Naive thymus-derived CD8-positive, alpha-beta T cell (primary cell): ENCODE measurements around the gene TUT1. TPM values are rescaled to one million over a fixed set of nuclear protein-coding genes. Genes with fewer than 3 reads are reported as not detected.
"Not testable (repeated sequence)": the region's sequence is repeated elsewhere in the genome, so short reads cannot be mapped to it uniquely, and the experiment has no call there.

Experiments used
- ATAC-seq, 2 donors: fragments of 150-1000 bp; cut with Tn5 transposase in 1 of 2; sonication (Bioruptor Pico), chemical (Tn5 transposase) in 1 of 2; 1 replicate in 1 of 2; 2 replicates in 1 of 2; pipeline ENCODE4 v1.10.0; 2021; ENCODE audit warnings: mild to moderate bottlenecking in 2 of 2, moderate library complexity in 2 of 2
- POLR2A ChIA-PET: fragments of 350-600 bp; sonication (Branson Sonifier 250); formaldehyde crosslinking; loops from one replicate; lab custom pipeline; 2021; ENCODE audit warnings: antibody characterized with exemption; lab: Charles Lee
- DNase-seq, 10 donors: peaks; one replicate each; pipeline versions ENCODE4 v3.0.0 to v3.0.0-alpha.2; 2020 to 2022
- H3K27ac Mint-ChIP-seq, 10 donors: one replicate each; pipeline ENCODE4 v1.8.0; 2020 to 2022; ENCODE audit warnings: mild to moderate bottlenecking in 10 of 10, mixed read lengths in 10 of 10, moderate library complexity in 4 of 10, inconsistent platforms in 1 of 10
- H3K27me3 Mint-ChIP-seq, 5 donors: one replicate each; pipeline ENCODE4 v1.8.0; 2021 to 2022; ENCODE audit warnings: mixed read lengths in 5 of 5
- H3K36me3 Mint-ChIP-seq, 3 donors: one replicate each; pipeline ENCODE4 v1.8.0; 2020 to 2022; ENCODE audit warnings: mixed read lengths in 3 of 3, mild to moderate bottlenecking in 2 of 3, inconsistent platforms in 1 of 3
- H3K4me1 Mint-ChIP-seq, 4 donors: one replicate each; pipeline ENCODE4 v1.8.0; 2021 to 2022; ENCODE audit warnings: mixed read lengths in 4 of 4
- H3K4me3 Mint-ChIP-seq, 10 donors: one replicate each; pipeline ENCODE4 v1.8.0; 2020 to 2022; ENCODE audit warnings: mild to moderate bottlenecking in 10 of 10, mixed read lengths in 10 of 10, moderate library complexity in 6 of 10, inconsistent platforms in 1 of 10
- H3K9me3 Mint-ChIP-seq, 9 donors: one replicate each; pipeline ENCODE4 v1.8.0; 2020 to 2022; ENCODE audit warnings: mixed read lengths in 9 of 9, mild to moderate bottlenecking in 3 of 9, inconsistent platforms in 1 of 9, moderate library complexity in 1 of 9
- polyA plus RNA-seq, 3 donors: library from polyadenylated mRNA; unstranded; fragments of 300-500 nt; fragmentation: Illumina TruSeq; gene quantifications; one replicate each; pipeline ENCODE4 v1.2.3, GENCODE V29; 2021
- total RNA-seq, 8 experiments: library from RNA in 2 of 8; stranded (reverse) in 2 of 8; gene quantifications; one replicate each; pipeline ENCODE4 v1.2.3 and lab custom pipeline; 2021 to 2026

TUT1 gene
- total and polyA plus RNA-seq, 5 experiments from 2014 or later: 12.8 to 50.9 (median 24.4) TPM

DNA sequence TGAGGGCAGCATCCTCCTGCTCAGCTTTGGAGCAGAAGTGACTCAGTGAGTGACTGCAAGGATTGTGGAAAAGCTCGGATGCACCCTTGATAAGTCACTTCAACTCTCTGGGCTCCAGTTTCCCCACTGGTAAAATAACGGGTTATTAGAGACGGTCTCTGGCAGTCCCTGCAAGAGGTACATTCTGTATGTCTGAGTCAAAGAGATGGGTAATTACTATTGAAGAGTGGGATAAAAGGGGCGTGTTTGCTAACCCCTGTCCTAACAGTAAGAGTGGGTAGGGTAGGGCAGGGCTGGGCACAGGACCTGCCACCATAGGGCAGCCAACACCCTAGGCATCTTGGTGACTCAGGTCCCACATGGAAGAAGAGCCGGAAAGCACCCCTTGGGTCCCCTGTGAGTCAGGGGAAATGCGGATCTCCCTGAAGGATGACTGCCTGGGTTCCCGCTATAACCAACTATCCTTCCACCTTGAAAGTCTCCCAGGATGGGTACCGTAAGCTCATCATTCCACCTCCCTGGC is 37.4 kb downstream of the TUT1 start:
- peaks cover 0 to 2% (median 0%) of the 10 kb centered on the region in 5 donors for H3K27me3 Mint-ChIP-seq
- H3K4me1 Mint-ChIP-seq: peaks cover 45 to 93% (median 79%) of the 10 kb centered on the region in 4 donors
- DNase-seq (no peak), ATAC-seq (no peak)
- peaks cover 0 to 2% (median 0%) of the 10 kb centered on the region in 9 donors for H3K9me3 Mint-ChIP-seq
- POLR2A ChIA-PET: interaction anchor here (0.5 to 11.1 kb wide), 17 partner anchors 10 to 328 kb away, joined by 3 to 207 read pairs (median 4); partner anchors contain the start of genes AHNAK, B3GAT3, EEF1G and HNRNPUL2
- peaks cover 0 to 3% (median 2%) of the 10 kb centered on the region in 3 donors for H3K36me3 Mint-ChIP-seq
- H3K4me3 Mint-ChIP-seq: peak overlapping the region in 9 of 10 donors; percentile 26 to 88 (median 73)
- H3K27ac Mint-ChIP-seq: peak overlapping the region; percentile 97 to 100 (median 99)

- peaks cover 0 to 2% (median 0%) of the 10 kb centered on the region in 9 donors for H3K9me3 Mint-ChIP-seq
- H3K4me1 Mint-ChIP-seq: peaks cover 45 to 87% (median 79%) of the 10 kb centered on the region in 4 donors
- peak; percentile 10 to 22 for ATAC-seq
- POLR2A ChIA-PET: interaction anchor here (0.5 to 11.1 kb wide), 17 partner anchors 9 to 328 kb away, joined by 3 to 207 read pairs (median 4); partner anchors contain the start of genes AHNAK, B3GAT3, EEF1G and HNRNPUL2
- peaks cover 0 to 2% (median 0%) of the 10 kb centered on the region in 5 donors for H3K27me3 Mint-ChIP-seq
- peaks cover 0 to 2% (median 2%) of the 10 kb centered on the region in 3 donors for H3K36me3 Mint-ChIP-seq
- peak overlapping the region; percentile 73 to 93 (median 82) for H3K4me3 Mint-ChIP-seq
- DNase-seq: peak; percentile 37 to 84 (median 61)
- H3K27ac Mint-ChIP-seq: peak overlapping the region; percentile 97 to 100 (median 99)
Measured at GRCh38 chr11:62553080-62553838, 38.1 kb downstream of the TUT1 start.

- H3K4me3 Mint-ChIP-seq: peak overlapping the region; percentile 73 to 93 (median 82)
- DNase-seq: no peak
Measured at GRCh38 chr11:62552485-62553079, 38.7 kb downstream of the TUT1 start.

DNA sequence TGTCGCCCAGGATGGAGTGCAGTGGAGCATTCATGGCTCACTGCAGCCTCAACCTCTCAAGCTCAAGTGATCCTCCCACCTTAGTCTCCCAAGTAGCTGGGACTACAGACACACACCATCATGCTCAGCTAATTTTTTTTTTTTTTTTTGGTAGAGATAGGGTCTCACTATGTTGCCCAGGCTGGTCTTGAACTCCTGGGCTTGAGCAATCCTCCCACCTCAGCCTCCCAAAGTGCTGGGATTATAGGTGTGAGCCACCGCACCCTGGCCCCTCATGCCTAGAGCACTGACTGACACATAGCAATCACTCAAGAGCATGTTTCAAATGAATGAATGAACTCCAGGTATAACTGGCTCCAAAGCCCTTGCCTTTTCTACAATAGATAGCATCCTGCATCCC is 40.8 kb downstream of the TUT1 start:
- peak overlapping the region in 5 of 10 donors; percentile 8 to 73 (median 40) for H3K4me3 Mint-ChIP-seq

More at GRCh38 chr11:62552485-62553079, 38.7 kb downstream of the TUT1 start:
- Mint-ChIP-seq H3K4me1 (peaks cover 48 to 87% (median 82%) of the 10 kb centered on the region in 4 donors), H3K27ac (peak overlapping the region; percentile 97 to 100 (median 99)), H3K9me3 (peaks cover 0 to 2% (median 0%) of the 10 kb centered on the region in 9 donors), H3K36me3 (peaks cover 0 to 2% (median 0%) of the 10 kb centered on the region in 3 donors), H3K27me3 (peaks cover 0 to 2% (median 0%) of the 10 kb centered on the region in 5 donors)
- POLR2A ChIA-PET: interaction anchor here (0.6 to 11.1 kb wide), 20 partner anchors 8 to 1434 kb away, joined by 3 to 207 read pairs (median 4); partner anchors contain the start of genes AHNAK, B3GAT3, EEF1G and HNRNPUL2
- ATAC-seq: no peak

DNA sequence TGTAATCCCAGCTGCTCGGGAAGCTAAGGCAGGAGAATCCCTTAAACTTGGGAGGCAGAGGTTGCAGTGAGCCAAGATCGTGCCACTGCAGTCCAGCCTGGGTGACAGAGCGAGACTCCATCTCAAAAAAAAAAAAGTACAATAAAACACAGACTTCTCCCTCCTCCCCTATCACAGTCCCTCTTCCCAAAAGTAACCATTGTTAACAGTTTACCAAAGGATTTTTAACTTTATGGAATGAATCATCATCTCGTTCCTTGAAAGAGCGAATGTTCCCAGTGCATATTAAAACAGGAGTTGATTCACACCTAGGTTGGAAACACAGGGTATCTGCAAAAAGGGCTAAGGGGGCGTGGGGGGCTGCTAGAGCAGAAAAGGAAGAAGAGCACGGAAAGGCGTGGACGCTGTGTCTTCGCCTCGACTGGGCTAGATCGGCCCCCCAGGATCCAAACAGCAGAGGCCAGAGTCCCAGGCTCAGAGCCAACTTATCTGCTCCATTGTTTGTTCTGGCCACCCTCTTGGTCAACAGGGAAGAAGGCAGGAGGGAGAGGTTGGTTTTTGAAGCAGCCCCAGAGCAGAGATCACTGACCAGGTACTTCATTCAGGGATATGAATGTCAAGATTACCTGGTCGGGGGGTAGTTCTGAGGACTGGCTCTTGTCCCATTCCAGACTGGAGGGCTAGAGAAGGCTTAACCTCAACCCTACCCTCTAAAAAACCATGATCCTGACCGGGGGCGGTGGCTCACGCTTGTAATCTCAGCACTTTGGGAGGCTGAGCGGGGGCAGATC is 42.6 kb downstream of the TUT1 start:
- Mint-ChIP-seq H3K36me3 (no peaks in the 10 kb centered on the region), H3K4me1 (peaks cover 35 to 67% (median 67%) of the 10 kb centered on the region in 4 donors), H3K27ac (peak overlapping the region; percentile 56 to 100 (median 80)), H3K9me3 (peaks cover 0 to 2% (median 0%) of the 10 kb centered on the region in 9 donors), H3K27me3 (peaks cover 0 to 2% (median 0%) of the 10 kb centered on the region in 5 donors), H3K4me3 (peak overlapping the region in 2 of 10 donors; percentile 78 to 86)
- DNase-seq: no peak
- POLR2A ChIA-PET: interaction anchor here (0.6 to 0.7 kb wide), 3 partner anchors 12 to 118 kb away, joined by 3 to 4 read pairs (median 3); no protein-coding TSS in a partner anchor
- ATAC-seq: no peak

More for the DNA sequence above, 40.8 kb downstream of the TUT1 start:
- POLR2A ChIA-PET: interaction anchor here (0.6 to 11.1 kb wide), 5 partner anchors 6 to 177 kb away, joined by 4 to 207 read pairs (median 30); partner anchors contain the start of genes AHNAK, EEF1G, TTC9C and TUT1
- not testable (repeated sequence) for H3K27me3 Mint-ChIP-seq, ATAC-seq, H3K36me3 Mint-ChIP-seq, H3K9me3 Mint-ChIP-seq, DNase-seq
- peak overlapping the region; percentile 97 to 100 (median 99) for H3K27ac Mint-ChIP-seq
- H3K4me1 Mint-ChIP-seq: peaks cover 36 to 70% (median 68%) of the 10 kb centered on the region in 4 donors

DNA sequence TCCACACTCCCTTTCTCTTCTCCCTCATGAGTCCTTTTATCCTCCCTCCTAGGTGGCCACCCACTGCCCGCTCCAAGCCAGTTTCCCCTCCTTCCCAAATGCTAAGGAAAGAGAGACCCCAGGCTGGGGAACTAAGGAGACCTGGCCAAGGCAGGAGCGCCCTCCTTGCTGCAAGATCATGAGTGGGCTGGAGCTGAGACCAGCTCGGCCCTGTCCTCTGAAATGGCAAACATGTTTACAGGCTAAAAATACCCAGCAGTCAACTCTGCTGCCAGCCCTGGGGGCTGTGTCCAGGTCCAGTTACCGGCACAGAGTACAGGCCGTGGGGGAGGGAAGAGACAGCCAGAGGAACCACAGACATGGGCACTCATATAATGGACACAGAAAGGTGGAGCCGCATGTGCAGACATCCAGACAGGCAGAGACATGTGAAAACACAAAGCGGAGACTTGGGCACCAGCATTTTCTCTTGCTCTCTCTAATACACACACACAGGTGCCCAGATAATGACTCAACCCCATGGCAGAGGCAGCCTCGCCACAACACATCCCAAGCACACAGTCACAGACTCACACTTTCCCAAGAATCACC is 43.5 kb downstream of the TUT1 start:
- POLR2A ChIA-PET: interaction anchor here (0.7 to 6.3 kb wide), 4 partner anchors 8 to 119 kb away, joined by 3 to 207 read pairs (median 4); partner anchors contain the start of gene MTA2
- ATAC-seq: no peak

GRCh38 chr11:62546929-62547625 is 44.2 kb downstream of the TUT1 start:
- DNase-seq (no peak), ATAC-seq (peak in 1 of 2 donors; percentile 2)
- Mint-ChIP-seq H3K9me3 (peaks cover 0 to 2% (median 0%) of the 10 kb centered on the region in 9 donors), H3K36me3 (no peaks in the 10 kb centered on the region), H3K4me3 (peak overlapping the region; percentile 65 to 94 (median 84)), H3K27me3 (peaks cover 0 to 2% (median 0%) of the 10 kb centered on the region in 5 donors), H3K4me1 (peaks cover 28 to 67% (median 66%) of the 10 kb centered on the region in 4 donors), H3K27ac (peak overlapping the region; percentile 75 to 100 (median 90))
- POLR2A ChIA-PET: interaction anchor here (0.6 to 6.3 kb wide), 4 partner anchors 9 to 54 kb away, joined by 4 to 207 read pairs (median 8); partner anchors contain the start of genes MTA2 and TUT1

More for the DNA sequence above, 43.5 kb downstream of the TUT1 start:
- Mint-ChIP-seq H3K4me1 (peaks cover 31 to 67% (median 67%) of the 10 kb centered on the region in 4 donors), H3K9me3 (peaks cover 0 to 2% (median 0%) of the 10 kb centered on the region in 9 donors), H3K4me3 (peak overlapping the region; percentile 63 to 94 (median 84)), H3K36me3 (no peaks in the 10 kb centered on the region), H3K27ac (peak overlapping the region; percentile 80 to 100 (median 90)), H3K27me3 (peaks cover 0 to 2% (median 0%) of the 10 kb centered on the region in 5 donors)
- DNase-seq: no peak

GRCh38 chr11:62546244-62546928 is 44.9 kb downstream of the TUT1 start, which contains the start of gene AHNAK:
Gene AHNAK, minus strand, starts transcription at chr11:62546806. Its CDS starts 10,708 bp downstream, at chr11:62536098.
- H3K4me1 Mint-ChIP-seq: peaks cover 27 to 67% (median 66%) of the 10 kb centered on the region in 4 donors
- H3K36me3 Mint-ChIP-seq: no peaks in the 10 kb centered on the region
- peak; percentile 50 to 83 (median 60) for DNase-seq
- peak; percentile 50 to 55 for ATAC-seq
- no peaks in the 10 kb centered on the region for H3K27me3 Mint-ChIP-seq
- no peaks in the 10 kb centered on the region for H3K9me3 Mint-ChIP-seq
- peak within 1 kb of the TSS; percentile 75 to 100 (median 94) for H3K27ac Mint-ChIP-seq
- H3K4me3 Mint-ChIP-seq: peak within 1 kb of the TSS; percentile 89 to 95 (median 94)
- POLR2A ChIA-PET: interaction anchor here (1.0 to 6.3 kb wide), 3 partner anchors 10 to 55 kb away, joined by 4 to 207 read pairs (median 11); partner anchors contain the start of genes MTA2 and TUT1

- H3K27me3 Mint-ChIP-seq: no peaks in the 10 kb centered on the region
- H3K9me3 Mint-ChIP-seq: no peaks in the 10 kb centered on the region
- DNase-seq: peak in 9 of 10 donors; percentile 33 to 74 (median 50)
- H3K4me1 Mint-ChIP-seq: peaks cover 31 to 67% (median 66%) of the 10 kb centered on the region in 4 donors
- POLR2A ChIA-PET: interaction anchor here (1.4 to 6.3 kb wide), 3 partner anchors 10 to 56 kb away, joined by 4 to 207 read pairs (median 11); partner anchors contain the start of genes MTA2 and TUT1
- peak overlapping the region; percentile 83 to 99 (median 94) for H3K27ac Mint-ChIP-seq
- peak; percentile 36 for ATAC-seq
- no peaks in the 10 kb centered on the region for H3K36me3 Mint-ChIP-seq
- H3K4me3 Mint-ChIP-seq: peak overlapping the region; percentile 89 to 95 (median 94)
Measured at GRCh38 chr11:62545437-62546243, 45.7 kb downstream of the TUT1 start.
